HepG2 (cell line): ENCODE measurements around the gene TBX10. TPM values are rescaled to one million over a fixed set of nuclear protein-coding genes. Genes with fewer than 3 reads are reported as not detected.

Experiments used
- AGO2 ChIP-seq: fragments of 200-400 bp; formaldehyde crosslinking; optimal IDR thresholded peaks from 2 replicates; pipeline ENCODE3; 2017; ENCODE audit warnings: mild to moderate bottlenecking, low read depth, low read length, moderate library complexity
- DR1 ChIP-seq: sonication (generic); formaldehyde crosslinking; IDR thresholded peaks from 2 replicates; pipeline ENCODE4 v1.8.0; 2021; ENCODE audit warnings: mild to moderate bottlenecking, missing genetic modification reagents, inconsistent platforms
- ELF3 ChIP-seq: IDR thresholded peaks from 2 replicates; pipeline ENCODE4 v1.6.1; 2016; ENCODE audit warnings: missing genetic modification reagents, missing compliant biosample characterization
- FLYWCH1 ChIP-seq: sonication (generic); formaldehyde crosslinking; IDR thresholded peaks from 2 replicates; pipeline ENCODE4 v1.8.1; 2023; ENCODE audit warnings: mild to moderate bottlenecking, missing genetic modification reagents
- FOXK2 ChIP-seq: fragments of 450-650 bp; IDR thresholded peaks from 2 replicates; pipeline ENCODE4 v1.6.1; 2016
- LCORL ChIP-seq, 2 experiments: fragments of 450-650 bp in 1 of 2; sonication (generic) in 1 of 2; formaldehyde crosslinking in 1 of 2; IDR thresholded peaks; 2 replicates each; pipeline versions ENCODE4 v1.5.0 to v1.6.1; 2017 to 2020; ENCODE audit warnings: antibody characterized with exemption in 1 of 2, missing genetic modification reagents in 1 of 2
- LRRFIP1 ChIP-seq: sonication (generic); formaldehyde crosslinking; conservative IDR thresholded peaks from 2 replicates; pipeline ENCODE4 v1.4.0; 2020; ENCODE audit warnings: missing genetic modification reagents
- MXI1 ChIP-seq: IDR thresholded peaks from 3 replicates; pipeline ENCODE4 v1.6.1; 2012; ENCODE audit warnings: low read depth, low read length, inconsistent platforms, borderline replicate concordance
- SP4 ChIP-seq: sonication (generic); formaldehyde crosslinking; IDR thresholded peaks from 2 replicates; pipeline ENCODE4 v1.8.1; 2023; ENCODE audit warnings: mild to moderate bottlenecking, missing genetic modification reagents
- TEAD3 ChIP-seq: optimal IDR thresholded peaks from 2 replicates; pipeline ENCODE3; 2016; ENCODE audit warnings: borderline replicate concordance
- ZNF230 ChIP-seq: sonication (generic); formaldehyde crosslinking; IDR thresholded peaks from 2 replicates; pipeline ENCODE4 v1.4.0; 2020; ENCODE audit warnings: mild to moderate bottlenecking, missing genetic modification reagents
- ZNF335 ChIP-seq: sonication (generic); formaldehyde crosslinking; IDR thresholded peaks from 2 replicates; pipeline ENCODE4 v1.4.0; 2020; ENCODE audit warnings: missing genetic modification reagents
- ZNF552 ChIP-seq: sonication (generic); formaldehyde crosslinking; IDR thresholded peaks from 2 replicates; pipeline ENCODE4 v1.9.0; 2022; ENCODE audit warnings: missing genetic modification reagents, mild to moderate bottlenecking, borderline replicate concordance
- ZNF580 ChIP-seq: IDR thresholded peaks from 2 replicates; pipeline ENCODE4 v1.6.1; 2016; ENCODE audit warnings: low read depth, borderline replicate concordance
- ZNF598 ChIP-seq: sonication (generic); formaldehyde crosslinking; IDR thresholded peaks from 2 replicates; pipeline ENCODE4 v1.5.1; 2020; ENCODE audit warnings: mild to moderate bottlenecking, missing genetic modification reagents, borderline replicate concordance
- ZNF629 ChIP-seq: sonication (generic); formaldehyde crosslinking; conservative IDR thresholded peaks from 2 replicates; pipeline ENCODE4 v1.5.0; 2020; ENCODE audit warnings: missing genetic modification reagents
- ZNF788 ChIP-seq: sonication (generic); formaldehyde crosslinking; IDR thresholded peaks from 2 replicates; pipeline ENCODE4 v1.5.0; 2020; ENCODE audit warnings: mild to moderate bottlenecking, missing genetic modification reagents, borderline replicate concordance
- polyA plus RNA-seq, 8 experiments: library from polyadenylated mRNA; depleted of rRNA in 3 of 8; stranded (reverse) in 7 of 8; unstranded in 1 of 8; fragments of >200 nt; fragmentation: Illumina TruSeq in 4 of 8; extraction: Trizol in 4 of 8; gene quantifications; 2 replicates each; pipeline versions ENCODE4 v1.2.1 to v1.2.3, GENCODE V29; 2011 to 2016; ENCODE audit warnings: low read depth in 4 of 8, missing spikeins in 1 of 8, mixed read lengths in 1 of 8; ENCODE audit not compliant: insufficient read depth in 1 of 8
- total RNA-seq, 5 experiments: library from RNA; depleted of rRNA; stranded (reverse); fragments of >200 nt; fragmentation: Illumina TruSeq; extraction: Trizol; gene quantifications; 2 replicates each; pipeline ENCODE4 v1.2.3, GENCODE V29; 2016; ENCODE audit warnings: low read depth in 1 of 5
- TF ChIP-seq, protein P1 (sequence below): sonication (generic); formaldehyde crosslinking; IDR thresholded peaks from 2 replicates; pipeline ENCODE4 v1.5.0; 2020; ENCODE audit warnings: mild to moderate bottlenecking, missing genetic modification reagents, moderate library complexity
- TF ChIP-seq, protein P2 (sequence below): sonication (generic); formaldehyde crosslinking; IDR thresholded peaks from 2 replicates; pipeline ENCODE4 v1.8.0; 2023; ENCODE audit warnings: mild to moderate bottlenecking, missing genetic modification reagents
- TF ChIP-seq, protein P3 (sequence below): sonication (generic); formaldehyde crosslinking; conservative IDR thresholded peaks from 2 replicates; pipeline ENCODE4 v1.4.0; 2020; ENCODE audit warnings: missing genetic modification reagents
- TF ChIP-seq, protein P4 (sequence below): IDR thresholded peaks from 2 replicates; pipeline ENCODE4 v1.6.1; 2016; ENCODE audit warnings: mild to moderate bottlenecking

Gene TBX10
- total and polyA plus RNA-seq, 2 of the 13 experiments (the other 11 are each of a cell fraction or from before 2014, with no cell fraction given), result 0.27 to 1.7 TPM

DNA sequence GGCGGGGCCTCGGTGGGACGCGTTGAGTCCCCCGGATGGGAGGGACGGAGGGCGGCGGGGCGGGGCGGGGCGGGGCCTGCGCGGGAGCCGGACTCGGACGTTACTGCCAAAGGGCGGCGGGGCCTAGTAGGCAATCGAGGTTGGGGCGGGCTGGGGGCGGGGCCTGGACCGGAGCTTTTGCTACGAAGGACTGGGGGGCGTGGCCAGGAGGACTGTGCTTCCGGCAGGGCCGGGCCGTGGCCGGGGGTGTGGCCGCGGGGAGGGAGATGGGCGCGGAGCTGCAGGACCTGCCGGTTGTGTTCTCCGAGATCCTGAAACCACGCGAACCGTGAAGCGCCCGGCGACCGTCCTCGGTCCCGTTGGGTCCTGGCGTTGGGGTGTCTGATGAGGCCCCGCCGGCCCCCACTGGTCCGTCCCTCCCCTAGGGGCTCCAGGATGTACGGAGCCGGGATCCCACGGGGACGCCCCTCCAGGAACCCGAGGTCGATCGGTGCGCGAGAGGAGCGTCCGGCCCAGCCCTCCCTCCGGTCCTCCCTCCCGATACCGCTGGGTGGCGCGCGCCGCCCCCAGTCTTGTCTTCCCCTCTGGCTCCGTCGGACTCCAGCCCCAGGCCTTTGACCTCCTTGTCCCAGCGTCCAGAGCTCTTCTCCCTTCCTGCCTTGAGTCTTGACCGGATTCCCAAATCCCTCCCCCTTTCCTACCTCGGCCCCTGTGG is 9.2 kb downstream of the TBX10 start (continued):
- TF ChIP-seq ZNF598 (CRISPR knock-in tag) (no peak), ZNF335 (peak; percentile 75), SP4 (CRISPR knock-in tag) (peak; percentile 82), DR1 (CRISPR knock-in tag) (peak; percentile 44; the same call in 1 of the 2 replicates), ZNF230 (CRISPR knock-in tag) (peak; percentile 27; the same call in 1 of the 2 replicates), FOXK2 (no peak), ZNF552 (CRISPR knock-in tag) (0 out of 2 replicates have a peak, but pooled peaks have one; percentile 58), ZNF788 (CRISPR knock-in tag) (peak; percentile 69; the same call in 1 of the 2 replicates), ELF3 (peak; percentile 48; the same call in 1 of the 2 replicates), LCORL (IDR thresholded peaks at IDR 0.05) (no peak), LCORL (CRISPR knock-in tag; IDR thresholded peaks at IDR 0.05) (peak; percentile 94), MXI1 (peak; percentile 77; the same call in 1 of the 3 replicates), ZNF629 (CRISPR knock-in tag) (0 out of 2 replicates have a peak, but pooled peaks have one; percentile 10), ZNF580 (CRISPR knock-in tag) (peak; percentile 69; the same call in 1 of the 2 replicates), TEAD3 (peak; percentile 66), AGO2 (peak; percentile 88), LRRFIP1 (CRISPR knock-in tag) (no peak), FLYWCH1 (CRISPR knock-in tag) (no peak)
- TF ChIP-seq, protein P1, sequence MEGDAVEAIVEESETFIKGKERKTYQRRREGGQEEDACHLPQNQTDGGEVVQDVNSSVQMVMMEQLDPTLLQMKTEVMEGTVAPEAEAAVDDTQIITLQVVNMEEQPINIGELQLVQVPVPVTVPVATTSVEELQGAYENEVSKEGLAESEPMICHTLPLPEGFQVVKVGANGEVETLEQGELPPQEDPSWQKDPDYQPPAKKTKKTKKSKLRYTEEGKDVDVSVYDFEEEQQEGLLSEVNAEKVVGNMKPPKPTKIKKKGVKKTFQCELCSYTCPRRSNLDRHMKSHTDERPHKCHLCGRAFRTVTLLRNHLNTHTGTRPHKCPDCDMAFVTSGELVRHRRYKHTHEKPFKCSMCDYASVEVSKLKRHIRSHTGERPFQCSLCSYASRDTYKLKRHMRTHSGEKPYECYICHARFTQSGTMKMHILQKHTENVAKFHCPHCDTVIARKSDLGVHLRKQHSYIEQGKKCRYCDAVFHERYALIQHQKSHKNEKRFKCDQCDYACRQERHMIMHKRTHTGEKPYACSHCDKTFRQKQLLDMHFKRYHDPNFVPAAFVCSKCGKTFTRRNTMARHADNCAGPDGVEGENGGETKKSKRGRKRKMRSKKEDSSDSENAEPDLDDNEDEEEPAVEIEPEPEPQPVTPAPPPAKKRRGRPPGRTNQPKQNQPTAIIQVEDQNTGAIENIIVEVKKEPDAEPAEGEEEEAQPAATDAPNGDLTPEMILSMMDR (CRISPR knock-in tag), result peak; percentile 97
- TF ChIP-seq, protein P2, sequence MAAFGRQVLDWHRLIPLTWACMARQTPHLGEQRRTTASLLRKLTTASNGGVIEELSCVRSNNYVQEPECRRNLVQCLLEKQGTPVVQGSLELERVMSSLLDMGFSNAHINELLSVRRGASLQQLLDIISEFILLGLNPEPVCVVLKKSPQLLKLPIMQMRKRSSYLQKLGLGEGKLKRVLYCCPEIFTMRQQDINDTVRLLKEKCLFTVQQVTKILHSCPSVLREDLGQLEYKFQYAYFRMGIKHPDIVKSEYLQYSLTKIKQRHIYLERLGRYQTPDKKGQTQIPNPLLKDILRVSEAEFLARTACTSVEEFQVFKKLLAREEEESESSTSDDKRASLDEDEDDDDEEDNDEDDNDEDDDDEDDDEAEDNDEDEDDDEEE (CRISPR knock-in tag), result peak; percentile 83
- TF ChIP-seq, protein P3, sequence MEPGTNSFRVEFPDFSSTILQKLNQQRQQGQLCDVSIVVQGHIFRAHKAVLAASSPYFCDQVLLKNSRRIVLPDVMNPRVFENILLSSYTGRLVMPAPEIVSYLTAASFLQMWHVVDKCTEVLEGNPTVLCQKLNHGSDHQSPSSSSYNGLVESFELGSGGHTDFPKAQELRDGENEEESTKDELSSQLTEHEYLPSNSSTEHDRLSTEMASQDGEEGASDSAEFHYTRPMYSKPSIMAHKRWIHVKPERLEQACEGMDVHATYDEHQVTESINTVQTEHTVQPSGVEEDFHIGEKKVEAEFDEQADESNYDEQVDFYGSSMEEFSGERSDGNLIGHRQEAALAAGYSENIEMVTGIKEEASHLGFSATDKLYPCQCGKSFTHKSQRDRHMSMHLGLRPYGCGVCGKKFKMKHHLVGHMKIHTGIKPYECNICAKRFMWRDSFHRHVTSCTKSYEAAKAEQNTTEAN (CRISPR knock-in tag), result peak; percentile 70; the same call in 1 of the 2 replicates
- TF ChIP-seq, protein P4, sequence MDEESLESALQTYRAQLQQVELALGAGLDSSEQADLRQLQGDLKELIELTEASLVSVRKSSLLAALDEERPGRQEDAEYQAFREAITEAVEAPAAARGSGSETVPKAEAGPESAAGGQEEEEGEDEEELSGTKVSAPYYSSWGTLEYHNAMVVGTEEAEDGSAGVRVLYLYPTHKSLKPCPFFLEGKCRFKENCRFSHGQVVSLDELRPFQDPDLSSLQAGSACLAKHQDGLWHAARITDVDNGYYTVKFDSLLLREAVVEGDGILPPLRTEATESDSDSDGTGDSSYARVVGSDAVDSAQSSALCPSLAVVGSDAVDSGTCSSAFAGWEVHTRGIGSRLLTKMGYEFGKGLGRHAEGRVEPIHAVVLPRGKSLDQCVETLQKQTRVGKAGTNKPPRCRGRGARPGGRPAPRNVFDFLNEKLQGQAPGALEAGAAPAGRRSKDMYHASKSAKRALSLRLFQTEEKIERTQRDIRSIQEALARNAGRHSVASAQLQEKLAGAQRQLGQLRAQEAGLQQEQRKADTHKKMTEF, result peak; percentile 89
